Stimulated activated CD4-positive, alpha-beta T cell treated with anti-CD3 and anti-CD28 coated beads, TNF-alpha, amount 100 ng/mL, for 4 hours (primary cell): Measurements from ENCODE around the gene RIMBP2.

Experiments used
- DNase-seq, 3 experiments: peaks; one replicate each; pipeline ENCODE4 v3.0.0-alpha.2; 2020; ENCODE audit warnings: low read depth in 3 of 3

RIMBP2 gene

DNA sequence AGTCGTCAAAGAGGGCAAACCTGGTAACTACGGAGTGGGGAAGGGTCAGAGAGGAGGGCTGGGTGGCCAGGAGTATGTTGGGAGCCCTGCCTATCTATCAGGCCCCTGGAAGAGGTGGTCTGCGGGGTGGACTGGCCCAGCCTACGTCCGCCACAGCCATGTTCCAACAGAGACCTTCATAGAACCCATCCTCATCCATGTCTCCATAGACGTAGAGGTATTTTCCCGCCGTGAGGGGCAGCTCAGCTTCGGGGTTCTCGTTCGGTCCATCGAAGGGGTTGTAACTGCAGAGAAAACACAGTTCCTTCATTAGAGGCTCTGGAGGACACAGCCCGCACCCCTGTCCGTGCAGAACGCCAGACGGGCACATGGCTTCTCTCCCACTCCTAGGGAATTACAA lies 271.1 kb downstream of the RIMBP2 start:
- DNase-seq, result no peak

DNA sequence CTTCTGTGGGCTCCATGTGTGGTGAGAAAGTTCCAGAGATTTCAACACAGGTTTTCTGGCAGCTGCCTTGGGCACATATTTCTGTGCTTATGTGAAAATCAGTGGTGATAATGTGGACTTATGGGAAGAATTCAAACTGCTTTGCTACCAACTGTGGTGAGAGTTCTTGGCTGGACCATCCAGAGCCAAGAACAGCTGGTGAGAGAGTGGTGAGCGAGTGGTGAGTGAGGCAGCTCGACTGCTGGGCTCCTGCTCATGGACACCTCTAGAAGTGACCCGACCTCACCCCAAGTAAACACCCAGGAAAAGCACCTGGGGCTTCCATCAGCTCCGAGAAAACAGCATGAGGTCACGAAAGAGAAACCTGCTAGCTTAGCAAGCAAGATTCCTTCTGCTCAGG lies 272.0 kb downstream of the RIMBP2 start:
- no peak for DNase-seq

DNA sequence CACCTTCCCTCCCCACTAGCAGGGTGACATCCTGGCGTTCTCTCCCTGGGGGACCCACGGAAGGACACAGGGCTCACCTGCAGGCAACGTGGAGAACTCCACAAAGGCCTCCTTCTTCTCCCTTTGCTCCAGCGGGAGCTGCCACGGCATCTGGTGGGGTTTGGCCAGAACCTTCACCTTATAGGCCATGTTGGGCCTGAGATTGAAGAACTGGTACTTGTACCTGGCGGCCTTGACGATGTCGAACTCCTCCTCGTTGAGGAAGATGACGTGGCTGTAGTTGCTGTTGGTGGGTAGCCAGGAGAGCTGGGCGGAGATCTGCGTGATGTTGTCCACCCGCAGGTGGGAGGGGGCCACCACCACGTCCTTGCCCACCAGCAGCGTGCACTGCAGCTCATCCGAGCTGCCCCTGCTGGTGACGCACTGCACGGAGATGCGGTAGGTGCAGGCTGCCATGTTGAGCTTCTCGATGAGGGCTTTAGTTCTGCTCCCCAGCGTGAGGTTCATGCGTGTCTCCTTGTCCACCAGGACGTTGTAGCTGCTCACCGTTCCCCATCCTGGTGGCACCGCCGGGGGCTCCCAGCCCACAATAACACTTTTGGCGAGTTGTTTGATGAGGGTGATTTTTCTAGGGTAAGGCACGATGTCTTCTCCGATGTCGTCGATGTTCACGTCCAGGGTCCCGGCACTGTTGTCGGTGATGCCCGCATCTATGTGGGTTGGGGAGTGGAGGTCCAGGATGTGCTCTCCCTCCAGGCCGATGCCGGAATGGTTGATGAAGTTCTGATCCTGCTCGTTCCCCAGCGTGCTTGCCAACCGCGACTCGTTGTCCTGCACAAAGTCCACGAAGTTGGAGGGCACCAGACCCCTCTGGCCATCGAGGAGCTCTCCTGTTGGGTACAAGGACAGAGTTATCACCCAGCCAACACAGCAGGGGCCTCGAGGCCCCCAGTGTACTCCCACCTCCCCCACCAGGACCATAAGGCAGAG lies 274.0 kb downstream of the RIMBP2 start:
- no peak for DNase-seq

DNA sequence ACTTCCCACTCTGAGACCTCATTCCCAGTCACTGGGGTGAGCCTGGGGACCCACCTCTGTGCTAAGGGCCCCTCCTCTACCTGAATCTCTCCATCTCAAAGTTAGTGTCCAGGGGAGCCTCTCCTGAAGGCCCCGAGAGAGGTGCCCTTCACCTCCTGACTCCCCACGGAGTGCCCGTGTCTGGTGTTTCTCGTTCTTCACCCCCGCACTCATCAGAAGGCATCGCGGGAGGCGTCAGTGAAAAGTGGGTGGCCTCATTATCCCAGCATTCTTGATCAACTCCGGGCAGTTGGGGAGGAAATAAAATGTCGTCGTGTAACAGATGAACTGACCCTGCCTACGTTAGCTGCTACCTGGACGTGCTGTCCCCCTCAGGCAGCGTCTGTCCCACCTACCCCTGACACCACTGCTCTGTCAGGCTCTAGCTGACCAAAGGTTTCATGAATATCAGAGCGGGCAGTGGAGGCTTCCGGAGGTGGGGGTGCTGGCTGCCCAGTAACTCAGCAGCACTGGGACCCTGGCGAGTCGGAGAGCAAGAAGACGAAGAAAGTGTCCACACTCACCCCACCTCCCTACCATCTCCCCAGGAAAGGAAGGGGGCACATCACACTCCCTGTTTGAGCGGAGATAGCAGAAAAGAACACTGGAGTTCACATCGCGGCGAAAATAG lies 275.6 kb downstream of the RIMBP2 start:
- DNase-seq, result no peak

DNA sequence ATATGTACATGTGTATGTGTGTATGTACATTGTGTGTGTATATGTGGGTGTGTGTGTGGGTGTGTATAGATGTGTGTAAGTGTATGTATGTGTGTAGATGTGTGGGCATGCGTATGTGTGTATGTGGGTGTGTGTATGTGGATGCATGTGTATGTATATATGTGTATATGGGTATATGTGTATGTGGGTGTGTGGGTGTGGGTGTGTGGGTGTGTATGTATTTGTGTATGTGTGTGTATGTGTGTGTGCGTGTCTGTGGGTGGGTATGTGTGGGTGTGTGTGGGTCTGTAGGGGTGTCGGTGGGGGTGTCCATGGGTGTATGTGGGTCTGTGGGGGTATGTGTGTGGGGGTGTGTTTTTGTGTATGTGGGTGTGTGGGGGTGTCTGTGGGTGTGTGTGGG lies 276.8 kb downstream of the RIMBP2 start:
- no peak for DNase-seq

DNA sequence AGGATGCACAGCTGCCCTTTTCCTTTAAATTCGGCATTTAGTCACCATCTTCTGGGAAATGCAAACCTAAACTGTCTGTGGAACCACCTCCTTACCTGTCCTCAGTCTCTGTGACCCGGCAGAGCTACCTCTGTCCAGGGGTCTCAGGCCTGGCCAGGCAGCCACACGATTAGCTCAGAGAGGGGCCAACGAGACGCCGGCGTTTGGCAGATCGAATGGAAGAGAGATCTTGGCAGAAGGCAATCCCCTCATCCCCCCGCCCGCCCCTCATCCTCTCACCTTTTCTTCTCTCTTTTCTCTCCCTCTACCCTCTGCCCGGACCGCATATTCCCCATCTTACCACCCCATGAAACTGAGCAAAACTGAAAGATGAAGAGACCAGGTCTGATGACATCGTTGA lies 277.4 kb downstream of the RIMBP2 start:
- no peak for DNase-seq

DNA sequence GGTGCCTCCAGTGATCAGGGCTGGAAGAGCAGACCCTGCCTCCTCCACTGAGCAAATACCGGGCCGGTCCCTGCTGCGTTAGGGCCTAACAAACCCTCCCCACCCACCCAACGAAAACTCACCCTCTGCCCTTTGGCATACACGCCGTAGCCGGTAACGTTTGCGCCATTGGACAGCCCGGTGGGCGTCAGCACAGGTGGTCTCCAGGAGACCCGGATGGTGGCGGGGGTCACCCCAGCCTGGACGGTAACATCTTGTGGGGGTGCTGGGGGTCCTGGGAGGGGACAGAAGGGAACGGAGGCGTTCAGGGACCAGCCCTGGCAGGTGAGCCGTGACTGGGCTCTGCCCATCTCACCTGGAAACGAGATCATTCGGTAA lies 277.9 kb downstream of the RIMBP2 start:
- DNase-seq, result no peak

DNA sequence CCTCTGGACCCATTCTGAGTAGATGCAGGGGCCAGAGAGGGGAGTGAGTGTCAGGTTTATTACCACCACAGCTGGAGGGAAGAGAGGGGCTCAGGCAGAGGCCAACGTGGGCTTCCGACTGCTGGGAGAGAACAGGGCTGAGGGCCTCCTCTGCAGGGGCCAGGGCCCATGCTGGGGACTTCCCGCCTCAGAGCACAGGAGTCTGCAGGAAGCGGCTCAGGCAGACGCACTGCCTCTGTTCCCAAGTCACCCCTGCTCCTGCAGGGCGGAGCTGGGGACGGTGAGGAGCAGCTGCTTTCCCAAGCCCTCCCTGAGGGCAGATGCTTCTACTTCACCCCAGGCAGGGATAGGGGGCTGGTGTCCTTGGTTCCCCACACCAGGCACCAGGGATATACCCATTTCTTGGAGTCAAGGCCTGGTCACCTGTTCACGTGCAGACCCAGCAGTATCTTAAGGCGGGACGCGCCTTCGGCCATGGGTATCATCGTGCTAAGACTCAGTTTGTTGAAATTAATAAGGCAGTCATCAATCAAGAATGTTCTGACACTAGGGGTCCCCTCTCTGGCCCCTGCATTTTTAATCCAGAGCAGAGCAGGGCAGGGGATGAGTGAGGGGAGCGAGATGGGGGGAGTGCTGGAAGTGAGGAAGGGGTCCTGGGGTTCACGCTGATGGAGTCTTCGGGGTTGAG lies 278.4 kb downstream of the RIMBP2 start:
- no peak for DNase-seq

DNA sequence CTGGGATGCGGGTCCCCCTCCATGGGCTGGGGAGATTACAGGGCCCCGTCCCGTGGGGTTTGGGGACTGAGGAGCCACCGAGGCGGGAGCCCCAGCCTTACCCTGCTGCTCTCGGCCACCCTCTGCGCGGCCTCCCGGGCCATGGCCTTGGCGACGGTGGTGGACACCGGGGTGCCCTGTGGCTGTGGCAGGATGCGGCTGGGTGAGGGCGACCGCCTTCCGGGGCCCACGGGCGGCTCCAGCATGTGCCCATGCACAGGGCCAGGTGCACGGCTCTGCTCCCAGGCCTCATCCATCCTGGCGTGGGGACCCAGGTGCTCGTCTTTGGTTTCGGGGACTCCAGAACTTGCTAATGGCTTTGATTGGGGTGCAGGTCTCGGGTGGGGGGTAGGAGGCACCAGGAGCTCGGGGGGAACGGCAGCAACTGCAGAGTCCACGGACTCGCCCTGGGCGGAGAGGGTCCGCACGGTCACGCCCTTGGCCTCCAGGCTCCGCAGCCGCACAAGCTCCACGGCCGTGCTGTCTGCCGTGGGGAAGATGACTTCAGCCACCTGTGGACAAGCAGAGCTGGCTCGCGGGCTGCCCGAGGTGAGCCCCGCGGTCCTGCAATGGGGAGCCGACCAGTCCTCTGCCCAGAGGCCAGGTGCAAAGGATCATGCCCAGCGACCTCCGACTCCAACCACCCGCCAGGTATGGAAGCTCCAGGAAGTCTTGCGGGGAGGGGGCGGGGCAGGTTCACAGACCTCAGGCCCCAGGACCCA lies 279.2 kb downstream of the RIMBP2 start:
- DNase-seq, result no peak

DNA sequence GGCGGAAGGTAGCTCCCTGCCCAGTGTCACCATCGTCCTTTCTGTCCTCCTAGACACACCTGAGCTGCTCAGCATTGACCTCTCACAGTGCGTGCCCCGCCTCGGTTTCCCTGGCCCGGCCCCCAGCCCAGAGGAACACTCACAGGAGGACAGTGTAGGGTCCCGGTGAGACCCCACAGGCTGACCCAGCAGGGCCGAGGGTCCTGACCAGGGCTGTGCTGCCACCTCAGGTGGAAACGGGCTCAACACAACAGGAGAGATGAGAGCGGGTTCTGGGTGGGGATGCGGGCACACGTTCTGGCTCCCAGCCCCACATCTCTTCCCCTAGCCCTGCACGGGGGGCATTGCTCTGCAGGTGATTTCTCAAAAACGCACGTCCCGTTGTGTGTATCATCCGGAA lies 280.3 kb downstream of the RIMBP2 start:
- DNase-seq, result no peak

DNA sequence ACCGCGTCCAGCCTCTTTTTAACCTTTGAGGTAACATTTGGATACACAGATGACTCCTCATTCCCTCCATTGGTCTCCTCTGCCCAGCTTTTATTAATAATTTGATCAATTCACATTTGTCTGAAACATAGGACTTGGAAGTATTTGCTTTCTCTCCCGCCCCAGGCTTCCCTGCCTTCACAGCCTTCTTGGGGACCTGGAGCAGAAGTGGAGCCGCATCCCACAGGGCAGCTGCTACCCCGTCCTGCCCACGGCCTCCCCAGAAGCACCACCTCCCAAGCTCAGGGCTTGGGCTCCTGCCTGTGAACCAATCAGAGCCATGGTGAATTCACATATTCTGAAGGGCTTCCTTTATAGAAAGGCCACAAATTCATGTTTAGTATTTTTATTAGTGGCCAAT lies 280.8 kb downstream of the RIMBP2 start:
- no peak for DNase-seq

DNA sequence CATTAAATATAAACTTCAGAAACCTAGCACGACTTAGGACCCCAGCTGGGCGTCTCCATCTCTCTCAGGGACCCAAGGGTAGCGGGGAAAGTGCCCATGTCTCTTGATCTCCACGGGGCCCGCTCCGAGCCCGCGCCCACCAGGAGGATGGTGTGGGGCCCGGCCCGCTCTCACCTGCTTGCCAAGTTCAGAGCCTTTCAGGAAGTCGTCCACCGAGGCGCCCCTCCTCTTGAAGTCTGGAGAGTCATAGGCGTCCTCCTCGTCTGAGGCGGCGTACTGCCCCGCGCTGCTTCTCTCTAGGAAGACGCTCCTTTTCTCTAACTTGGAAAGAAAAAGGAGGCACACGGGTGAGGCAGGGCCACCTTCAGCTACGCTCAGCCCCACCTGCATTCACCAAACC lies 281.5 kb downstream of the RIMBP2 start:
- no peak for DNase-seq

DNA sequence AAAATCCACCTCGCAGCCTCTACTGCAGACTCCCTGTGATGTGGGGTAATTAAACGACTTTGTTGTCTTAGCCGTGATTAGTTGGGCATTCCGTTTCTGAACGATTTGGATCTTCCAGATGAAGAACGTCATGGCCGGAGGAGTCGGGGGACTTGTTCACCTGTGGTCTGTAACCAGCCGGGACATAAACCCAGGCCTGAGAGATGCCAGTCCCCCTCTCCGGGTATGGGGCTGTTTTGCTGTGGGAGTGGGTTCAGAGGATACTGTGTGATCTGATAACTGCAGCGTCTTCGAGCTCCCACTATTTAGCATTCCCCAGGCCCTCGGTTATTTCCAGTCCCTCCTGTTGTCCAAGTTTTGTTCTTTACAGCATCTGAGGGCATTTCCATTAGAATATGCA lies 282.3 kb downstream of the RIMBP2 start:
- DNase-seq, result no peak

DNA sequence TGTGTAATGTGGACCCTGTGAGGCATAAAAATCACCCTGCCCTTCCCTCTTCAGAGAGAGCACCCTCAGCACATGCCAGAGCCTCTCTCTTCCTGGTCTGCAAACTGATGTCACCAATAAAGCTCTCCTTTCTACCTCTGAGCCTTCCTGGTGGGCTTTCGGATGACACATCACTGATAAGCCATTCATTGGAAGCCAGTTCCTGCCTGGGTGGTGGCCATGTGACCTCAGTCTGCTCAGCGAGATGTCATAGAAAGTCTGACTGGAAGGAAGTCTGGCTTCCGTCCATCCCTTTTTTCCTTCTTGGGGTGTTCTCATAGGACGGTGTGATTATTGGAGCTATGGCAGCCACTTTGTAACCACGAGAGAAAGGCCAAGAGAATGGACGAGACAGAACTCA lies 282.7 kb downstream of the RIMBP2 start:
- DNase-seq, result no peak

DNA sequence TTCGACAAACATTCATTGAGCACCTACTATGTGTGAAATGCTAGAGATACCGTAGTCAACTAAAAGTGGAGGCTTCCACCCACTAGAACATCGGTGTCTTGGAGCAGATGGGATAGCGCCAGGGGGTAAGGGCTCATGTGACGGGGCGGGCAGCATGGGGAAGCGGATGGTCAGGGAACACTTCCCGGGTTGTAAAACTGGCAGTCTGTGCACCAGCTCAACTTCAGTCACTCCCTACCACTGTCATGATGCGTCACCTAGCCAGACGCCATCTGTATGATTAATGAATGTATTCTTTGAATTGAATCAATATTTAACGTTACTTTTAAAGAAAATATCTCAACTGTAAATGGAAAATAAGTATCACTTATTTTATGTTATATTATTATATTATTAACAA lies 284.9 kb downstream of the RIMBP2 start:
- DNase-seq, result no peak

DNA sequence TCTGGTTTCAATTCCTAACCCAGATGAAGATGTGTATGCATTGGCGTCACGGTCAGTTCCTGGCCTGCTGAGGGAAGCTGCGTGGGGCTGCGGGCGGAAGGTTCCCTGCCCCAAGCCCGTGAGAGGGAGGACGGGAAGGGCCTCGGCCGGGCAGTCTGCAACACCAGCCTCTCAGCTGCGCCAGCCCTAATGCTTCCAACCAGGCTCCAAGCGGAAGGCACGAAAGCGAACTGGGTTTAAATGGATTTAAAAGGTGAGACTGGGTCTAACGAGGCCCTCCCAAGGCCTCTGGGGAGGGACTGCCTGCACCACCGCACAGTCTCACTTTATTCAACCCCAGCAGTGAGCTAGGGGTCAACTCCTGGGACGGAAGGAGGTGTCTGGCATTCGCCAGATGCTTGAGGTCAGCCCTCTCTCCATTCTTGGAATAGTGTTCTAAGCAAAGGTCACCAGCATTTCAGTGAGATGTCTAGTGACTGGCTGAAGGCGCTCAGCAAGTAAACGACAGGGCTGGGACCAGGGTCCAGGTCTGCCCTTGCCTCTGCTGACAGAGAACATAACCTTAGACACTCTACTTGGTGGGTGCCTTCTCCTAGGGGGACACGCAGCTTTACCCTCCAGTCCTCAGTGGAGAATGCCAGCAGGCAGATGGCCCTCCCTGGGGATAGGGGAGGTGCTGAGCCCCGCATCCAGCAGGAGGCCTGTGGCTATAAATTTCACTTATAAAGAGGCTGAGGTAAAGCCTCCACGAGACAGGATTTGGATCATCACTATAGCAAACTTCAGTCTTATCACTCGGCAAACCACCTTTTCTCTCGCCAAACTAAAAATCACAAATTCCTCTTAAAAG lies 286.2 kb downstream of the RIMBP2 start:
- DNase-seq, result no peak

DNA sequence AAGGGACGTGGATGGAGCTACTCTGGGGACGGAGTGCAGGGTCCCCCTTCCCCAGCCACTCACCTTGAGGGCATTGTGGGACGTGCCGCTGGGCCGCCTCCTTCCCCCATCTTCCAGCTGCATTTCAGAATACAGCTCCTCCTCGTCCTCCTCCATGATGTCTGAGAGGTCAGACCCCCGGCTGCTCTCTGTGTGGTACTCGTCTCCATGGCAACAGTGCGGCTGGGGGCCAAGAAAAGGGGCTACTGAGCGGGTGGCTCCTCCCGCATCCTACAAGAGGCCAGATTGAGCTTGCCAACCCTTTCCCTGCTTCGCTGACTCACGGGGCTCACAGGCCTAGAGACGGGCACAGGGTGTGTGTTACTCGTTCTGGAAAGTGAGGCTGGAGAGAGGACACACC lies 288.0 kb downstream of the RIMBP2 start:
- DNase-seq, result no peak

DNA sequence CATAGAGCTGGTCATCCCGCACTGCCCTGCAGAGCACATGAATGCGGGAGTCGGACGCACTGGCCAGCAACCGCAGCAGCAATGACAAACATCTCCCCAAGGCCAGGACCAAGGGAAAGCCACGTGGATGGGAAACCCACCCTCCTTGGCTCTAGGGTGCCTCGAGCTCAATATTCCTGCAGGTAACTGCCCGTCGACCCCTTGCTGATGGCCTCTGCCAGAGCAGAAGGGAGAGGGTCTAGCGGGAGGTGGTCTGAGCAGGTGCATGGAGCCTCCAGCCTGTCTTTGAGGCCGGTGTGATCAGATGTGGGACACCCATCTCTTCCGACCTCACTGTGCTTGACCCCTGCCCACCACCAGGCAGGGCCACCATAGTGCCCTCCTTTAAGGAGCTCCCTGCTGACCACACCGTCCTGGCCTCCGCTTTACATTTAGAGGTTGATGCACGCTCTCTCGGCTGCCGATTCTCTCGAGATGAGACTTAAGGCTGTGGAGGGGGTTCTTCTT lies 288.7 kb downstream of the RIMBP2 start:
- no peak for DNase-seq

DNA sequence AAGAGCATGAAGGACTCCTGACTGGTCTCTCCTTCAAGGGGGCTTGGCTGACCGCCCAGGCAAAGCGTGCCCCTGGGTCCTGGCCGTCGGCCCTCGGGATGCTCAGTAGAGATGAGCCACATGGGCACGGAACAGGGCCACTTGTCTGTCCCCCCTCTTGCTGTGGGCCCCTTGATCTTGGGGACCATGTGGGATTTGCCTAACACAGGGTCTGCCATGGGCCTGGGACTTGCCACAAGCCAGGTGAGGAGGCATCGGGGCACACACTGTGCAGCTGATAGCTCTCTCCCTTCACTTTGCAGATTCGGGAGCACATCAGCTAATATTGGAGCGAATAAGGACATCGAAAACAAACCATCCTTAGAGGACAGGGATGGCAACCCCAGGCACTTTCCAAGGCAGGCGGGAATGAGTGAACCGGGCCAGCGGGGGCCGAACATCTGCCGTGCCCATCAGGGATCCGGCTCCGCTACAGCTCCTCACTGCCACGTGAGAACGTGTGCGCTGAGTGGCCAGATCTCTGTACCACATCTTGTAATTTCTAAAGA lies 290.3 kb downstream of the RIMBP2 start:
- no peak for DNase-seq
